ENCODE measurements around the gene GFER.
A peak's percentile ranks its signal among the peaks of the same experiment; 100 is the strongest.
"Not testable (repeated sequence)": the region's sequence is repeated elsewhere in the genome, so short reads cannot be mapped to it uniquely, and the experiment has no call there.

The GFER gene

DNA sequence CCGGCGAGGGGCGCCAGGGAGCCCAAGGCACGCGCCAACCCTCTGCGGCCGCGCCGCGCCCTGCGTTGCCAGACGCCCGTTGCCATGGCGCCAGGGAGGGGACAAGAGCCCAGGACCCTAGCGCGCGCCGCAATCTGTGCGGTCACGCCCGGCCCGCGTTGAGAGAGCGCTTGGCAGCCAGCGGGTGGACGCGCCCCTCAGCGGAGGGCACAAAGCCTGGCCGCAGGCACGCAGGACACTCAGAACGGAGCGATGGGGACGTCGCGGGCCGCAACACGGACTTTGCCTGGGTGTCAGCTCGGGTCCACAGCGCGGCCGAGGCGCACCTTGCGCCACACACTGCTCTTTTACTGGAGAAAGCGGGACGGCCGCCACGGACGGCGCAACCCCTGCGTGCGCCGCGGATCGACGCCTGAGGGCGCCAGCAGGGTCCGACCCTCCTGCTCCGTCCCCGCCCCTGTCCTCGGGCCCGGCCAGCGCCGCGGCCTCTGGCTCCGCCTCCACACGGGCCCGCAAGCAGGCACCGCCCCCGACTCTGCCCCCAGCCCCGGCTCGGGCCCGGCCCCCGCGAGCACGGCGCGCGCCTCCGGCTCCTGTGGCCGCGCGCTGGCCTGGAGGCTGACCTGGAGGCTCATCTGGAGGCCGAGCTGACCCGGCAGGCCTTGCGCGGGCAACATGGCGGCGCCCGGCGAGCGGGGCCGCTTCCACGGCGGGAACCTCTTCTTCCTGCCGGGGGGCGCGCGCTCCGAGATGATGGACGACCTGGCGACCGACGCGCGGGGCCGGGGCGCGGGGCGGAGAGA is at the start of gene GFER:
TSS of gene GFER (plus strand) at position 650 of the 803 bp plus-strand sequence. CDS start at position 676, 26 bp downstream.
- DNase-seq: peak; percentile 71

DNA sequence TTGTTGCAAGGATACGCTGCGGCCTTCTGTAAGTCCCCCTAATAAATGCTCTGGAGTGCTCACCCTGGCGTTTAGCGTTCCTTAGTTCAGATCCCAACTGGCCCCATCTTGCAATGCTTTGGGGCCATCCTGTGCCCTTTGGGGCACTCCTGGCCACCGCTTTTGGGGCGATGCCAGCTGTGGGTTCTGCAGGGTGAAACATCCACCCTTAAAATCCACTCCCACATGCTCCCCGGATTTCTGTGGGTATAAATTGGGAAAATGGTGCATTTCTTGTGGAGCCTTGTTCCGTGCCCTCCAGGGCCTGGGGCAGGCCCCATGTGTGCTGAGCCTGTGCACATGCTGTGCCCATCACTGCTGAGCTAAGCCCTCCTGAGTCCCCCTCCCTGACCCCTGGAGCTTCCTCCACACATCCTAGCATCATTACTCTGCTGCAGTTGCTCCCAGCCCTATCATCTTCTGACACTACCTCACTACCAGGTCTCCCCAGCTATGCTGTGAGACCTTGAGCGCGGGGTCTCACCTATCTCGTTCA is 47.0 kb upstream of the GFER start:
- DNase-seq: no peak

DNA sequence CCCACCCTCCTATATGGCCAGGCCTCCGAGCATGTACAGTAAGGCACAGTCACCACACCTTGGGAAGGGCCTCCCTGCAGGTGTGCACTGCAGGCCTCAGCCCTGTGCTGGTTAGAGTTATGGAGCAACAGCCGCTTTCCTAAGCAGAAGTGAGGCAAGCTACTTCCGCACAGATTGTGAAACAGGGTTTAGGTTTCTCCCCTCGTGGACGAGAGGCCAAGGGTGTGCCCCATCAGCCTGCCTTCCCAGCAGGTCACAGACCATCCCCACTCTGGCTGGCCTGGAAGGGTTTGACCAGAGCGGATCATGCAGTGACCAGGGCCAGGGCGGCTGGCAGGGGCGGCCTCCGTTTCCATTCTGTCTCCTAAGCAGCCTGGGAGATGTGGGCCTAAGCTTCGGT is 45.7 kb upstream of the GFER start:
- no peak for DNase-seq

DNA sequence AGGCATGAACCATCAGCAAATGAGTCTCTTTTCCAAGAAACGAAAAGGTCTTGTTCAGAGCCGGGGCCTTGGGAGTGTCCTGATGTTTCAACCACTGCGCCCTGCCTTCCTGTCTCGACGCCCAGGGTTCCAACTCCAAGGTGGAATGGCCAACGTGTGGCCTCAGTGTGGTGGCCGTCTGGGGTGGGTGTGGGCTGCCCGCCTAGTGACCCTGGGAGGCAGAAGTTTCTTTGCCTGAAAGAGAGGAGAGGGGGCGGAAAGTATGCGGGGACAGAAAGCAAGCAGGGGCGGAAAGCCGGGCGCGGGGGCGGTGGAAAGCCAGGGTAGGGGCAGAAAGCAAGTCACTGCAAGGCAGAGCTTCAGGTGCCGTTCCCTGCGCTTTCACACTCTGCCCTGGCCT is 45.1 kb upstream of the GFER start:
- no peak for DNase-seq

DNA sequence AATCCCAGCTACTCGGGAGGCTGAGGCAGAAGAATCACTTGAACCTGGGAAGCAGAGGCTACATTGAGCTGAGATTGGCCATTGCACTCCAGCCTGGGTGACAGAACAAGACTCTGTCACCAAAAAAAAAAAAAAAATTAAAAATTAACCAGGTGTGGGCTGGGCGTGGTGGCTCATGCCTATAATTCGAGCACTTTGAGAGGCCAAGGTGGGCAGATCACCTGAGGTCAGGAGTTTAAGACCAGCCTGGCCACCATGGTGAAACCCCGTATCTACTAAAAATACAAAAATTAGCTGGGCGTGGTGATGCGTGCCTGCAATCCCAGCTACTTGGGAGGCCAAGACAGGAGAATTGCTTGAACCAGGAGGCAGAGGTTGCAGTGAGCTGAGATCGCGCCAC is 44.2 kb upstream of the GFER start:
- DNase-seq: not testable (repeated sequence)

DNA sequence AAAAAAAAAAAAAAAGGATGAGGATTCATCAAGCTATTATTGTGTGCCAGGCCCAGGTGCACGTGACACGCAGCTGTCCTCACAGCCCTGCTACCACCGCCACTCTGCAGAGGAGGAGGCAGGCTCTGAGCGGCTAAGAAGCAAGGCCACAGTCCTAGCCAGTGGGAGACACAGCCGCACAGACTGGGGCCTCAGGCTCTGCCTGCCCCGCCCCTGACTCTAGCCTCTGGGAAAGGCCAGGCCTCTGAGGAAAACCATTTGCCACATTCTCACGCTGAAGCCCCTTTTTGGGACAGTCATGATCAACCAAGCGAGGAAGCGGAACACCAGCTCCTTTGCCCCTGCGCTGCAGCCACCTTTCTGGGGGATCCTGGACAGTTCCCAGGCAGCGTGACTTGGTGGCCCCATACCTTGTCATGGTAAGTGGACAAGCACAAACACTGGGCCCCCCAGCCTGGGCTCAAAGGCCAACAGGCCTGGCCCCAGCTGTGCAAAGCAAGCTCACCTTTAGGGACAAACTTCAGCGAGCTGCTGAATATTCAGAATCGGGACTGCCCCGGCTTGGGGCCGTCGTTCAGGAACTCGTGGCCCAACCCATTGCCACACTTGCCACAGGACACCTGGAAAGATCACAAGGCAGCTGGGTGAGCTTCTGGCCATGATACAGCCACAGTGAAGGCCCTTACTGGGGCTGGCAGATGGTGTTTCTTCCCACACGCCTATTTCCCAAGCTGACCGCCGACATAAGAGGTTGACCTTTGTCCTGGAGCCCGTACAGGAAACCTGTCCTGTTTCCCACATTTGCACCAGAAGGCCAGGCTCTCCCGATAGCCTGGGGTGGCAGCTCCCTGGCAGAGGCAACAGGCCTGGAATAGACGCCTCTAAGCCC is 43.5 kb upstream of the GFER start:
- DNase-seq: no peak

DNA sequence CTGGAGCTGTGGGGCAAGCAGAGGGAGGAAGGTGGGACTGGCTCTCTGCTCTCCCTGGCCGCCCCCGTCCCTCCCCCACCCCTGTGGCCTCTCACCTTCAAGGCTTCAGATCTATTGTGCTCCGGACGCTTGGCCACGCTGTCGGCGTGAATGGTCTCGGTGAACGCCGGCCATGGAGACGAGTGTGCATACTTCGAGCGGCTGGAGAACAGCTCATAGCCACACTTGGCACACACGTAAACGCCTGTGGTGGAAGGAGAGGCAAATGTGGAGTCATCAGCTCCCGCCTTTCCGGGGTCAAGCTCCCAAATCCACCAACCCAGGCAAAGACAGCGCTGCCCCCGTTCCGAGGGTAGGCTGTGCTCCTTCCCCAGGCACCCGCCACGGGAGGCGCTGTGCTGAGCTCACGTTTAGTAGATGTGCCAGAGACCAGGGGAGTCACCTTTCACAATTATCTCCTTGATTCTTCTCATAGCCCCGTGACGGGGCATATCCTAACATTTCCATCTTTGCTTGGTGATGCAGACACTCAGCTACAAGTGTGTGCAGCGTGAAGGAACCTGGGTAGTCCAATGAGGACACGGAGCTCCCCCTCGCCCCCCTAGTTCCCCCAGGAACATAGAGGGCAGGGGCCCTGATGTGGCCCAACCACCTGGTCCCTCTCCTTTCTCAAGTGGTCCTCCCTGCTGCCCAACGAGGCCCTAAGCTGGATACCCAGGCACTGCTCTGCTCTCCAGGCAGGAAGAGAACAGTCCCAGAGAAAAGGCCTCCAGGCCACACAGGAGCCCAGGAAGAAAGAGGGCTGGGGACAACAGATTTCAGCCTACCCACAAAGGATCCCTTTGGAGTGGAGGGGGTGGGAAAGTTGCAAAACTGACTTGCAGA is 42.6 kb upstream of the GFER start:
- DNase-seq: no peak

DNA sequence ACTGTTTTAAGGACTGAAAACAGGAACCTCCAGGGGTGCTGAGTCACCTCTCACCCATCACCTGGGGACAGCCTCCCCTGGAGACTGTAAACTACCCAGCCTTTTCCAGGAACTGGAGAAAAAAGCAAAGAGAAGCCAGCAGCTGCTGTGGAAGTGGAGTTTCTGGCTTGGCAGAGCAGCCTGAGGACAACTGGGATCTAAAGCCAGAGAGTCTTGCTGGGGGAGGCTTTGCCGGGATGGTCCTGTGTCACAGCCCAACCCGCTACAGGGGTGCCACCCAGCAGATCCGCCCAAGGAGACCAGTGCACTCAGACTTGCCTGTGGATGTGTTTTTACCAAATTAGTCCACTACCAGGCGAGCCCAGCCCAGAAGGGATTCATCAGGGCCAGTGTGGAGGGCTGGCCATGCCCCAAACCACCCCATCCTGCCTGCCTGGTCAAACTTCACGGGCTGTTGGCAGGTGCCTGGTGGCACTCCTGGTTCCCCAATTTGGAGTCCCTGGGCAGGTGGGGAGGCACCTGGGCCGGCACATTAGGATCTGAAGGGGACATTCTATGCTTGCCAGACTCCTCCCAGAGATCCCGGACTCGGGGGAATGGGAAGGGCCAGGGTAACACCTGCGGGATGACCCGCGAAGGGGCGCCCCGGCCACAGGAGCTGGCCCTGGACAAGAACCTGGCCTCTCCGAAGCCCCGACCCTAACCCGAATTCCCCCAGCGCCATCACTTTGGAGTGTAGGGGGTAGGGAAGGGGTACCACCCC is 41.8 kb upstream of the GFER start:
- no peak for DNase-seq

DNA sequence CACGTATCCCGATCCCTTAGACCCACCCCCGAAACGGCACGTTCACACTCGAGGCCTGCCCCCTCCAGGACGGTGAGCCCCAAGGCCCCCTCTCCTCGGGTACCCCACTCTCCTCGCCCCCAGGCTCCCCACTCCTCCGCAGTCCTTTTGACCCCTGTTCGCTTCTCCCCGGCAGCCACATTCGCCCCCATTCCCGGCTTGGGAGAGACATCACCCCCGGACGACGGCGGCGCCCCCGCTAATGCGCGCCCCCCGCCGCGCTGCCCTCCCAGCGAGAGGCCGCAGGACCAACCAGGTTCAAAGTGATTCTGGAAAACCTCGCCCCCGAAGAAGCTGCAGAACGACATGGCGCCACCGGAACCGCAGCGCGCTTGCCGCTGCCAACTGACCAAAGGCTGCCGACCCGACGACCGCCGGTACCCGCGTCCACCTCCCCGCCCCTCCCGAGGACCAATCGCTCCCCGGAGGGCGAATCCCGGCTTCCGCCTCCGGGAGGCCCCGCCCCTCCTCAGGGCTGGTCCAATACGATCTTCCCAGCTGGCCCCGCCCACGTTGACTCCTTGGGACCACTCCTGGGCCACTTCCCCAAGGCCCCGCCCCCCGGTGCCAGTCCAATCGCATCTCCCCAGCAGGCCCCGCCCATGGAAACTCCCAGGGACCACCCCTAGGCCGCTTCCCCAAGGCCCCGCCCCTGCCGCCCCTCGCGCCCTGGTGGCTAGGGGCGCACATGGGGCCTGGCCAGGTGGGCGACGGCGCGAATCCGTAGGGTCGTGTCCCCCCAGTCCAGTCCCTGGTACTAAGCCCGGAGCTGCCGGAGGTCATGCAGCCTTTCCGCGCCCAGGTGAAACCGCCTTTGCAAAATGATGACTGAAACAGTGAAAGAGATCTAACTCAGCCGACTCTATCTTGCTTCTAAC is 40.9 kb upstream of the GFER start, which contains the start of gene MSRB1:
TSS of gene MSRB1 (minus strand) at position 390 of the 917 bp plus-strand sequence. CDS start at position 347, 43 bp downstream.
- DNase-seq: peak; percentile 100

DNA sequence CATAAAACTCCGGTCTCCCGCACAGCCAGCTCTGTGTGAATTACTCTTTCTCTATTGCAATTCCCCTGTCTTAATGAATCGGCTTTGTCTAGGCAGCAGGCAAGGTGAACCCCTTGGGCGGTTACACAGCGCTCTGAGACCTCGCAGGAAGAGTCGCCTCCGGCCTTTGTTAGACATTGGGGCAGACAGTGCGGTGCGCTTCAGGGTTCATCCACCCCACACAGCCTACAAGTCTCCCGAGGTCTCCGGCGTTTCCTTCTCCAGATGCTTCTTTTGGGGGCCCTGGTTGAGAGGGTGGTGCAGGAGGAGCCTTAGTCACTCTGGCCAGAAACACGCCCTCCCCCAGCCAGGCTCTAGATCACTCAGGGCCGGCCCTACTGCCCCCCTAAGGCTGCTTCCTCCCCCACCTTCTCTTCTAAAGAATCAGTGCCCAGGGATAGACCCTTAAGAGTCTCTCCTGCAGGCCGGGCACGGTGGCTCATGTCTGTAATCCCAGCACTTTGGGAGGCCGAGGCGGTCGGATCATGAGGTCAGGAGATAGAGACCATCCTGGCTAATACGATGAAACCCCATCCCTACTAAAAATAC is 39.3 kb upstream of the GFER start:
- DNase-seq: no peak

DNA sequence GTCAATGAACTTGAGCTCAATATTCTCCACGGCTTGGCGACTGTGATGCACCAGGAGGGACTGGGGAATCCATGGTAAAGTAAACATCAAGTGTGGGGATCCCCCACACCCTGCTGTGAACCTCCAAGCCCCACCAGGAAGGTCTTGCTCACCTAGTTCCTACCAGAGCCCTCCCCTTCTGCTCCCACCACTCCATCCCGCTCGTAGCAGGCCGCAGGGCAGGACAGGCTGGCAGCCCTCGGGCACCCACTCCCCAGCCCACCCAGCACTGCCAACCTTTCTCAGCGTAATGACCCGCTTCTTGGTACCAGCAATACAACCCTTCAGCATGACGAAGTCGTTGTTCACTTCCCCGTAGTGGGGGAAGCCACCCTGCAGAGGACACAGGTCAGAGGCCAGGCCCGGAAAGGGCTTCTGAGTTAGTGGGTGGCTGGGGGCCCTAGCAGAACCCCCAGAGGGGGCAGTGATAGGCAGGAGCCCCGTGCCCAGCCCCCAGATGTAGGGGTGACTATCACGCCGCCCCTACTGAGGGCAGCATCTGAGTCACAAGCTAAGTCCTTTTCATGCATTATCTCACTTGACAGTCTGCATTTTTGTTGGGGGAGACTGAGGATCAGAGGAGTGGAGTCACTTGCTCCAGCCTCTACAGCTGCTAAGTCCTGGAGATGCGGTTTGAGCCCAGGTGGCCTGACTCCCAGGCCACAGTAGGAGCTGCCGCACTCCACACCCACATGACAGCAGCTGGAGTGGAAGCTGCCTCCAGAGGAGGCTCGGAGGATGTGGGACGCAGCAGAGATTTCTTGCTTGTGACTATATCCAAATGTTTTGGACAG is 38.2 kb upstream of the GFER start:
- no peak for DNase-seq

DNA sequence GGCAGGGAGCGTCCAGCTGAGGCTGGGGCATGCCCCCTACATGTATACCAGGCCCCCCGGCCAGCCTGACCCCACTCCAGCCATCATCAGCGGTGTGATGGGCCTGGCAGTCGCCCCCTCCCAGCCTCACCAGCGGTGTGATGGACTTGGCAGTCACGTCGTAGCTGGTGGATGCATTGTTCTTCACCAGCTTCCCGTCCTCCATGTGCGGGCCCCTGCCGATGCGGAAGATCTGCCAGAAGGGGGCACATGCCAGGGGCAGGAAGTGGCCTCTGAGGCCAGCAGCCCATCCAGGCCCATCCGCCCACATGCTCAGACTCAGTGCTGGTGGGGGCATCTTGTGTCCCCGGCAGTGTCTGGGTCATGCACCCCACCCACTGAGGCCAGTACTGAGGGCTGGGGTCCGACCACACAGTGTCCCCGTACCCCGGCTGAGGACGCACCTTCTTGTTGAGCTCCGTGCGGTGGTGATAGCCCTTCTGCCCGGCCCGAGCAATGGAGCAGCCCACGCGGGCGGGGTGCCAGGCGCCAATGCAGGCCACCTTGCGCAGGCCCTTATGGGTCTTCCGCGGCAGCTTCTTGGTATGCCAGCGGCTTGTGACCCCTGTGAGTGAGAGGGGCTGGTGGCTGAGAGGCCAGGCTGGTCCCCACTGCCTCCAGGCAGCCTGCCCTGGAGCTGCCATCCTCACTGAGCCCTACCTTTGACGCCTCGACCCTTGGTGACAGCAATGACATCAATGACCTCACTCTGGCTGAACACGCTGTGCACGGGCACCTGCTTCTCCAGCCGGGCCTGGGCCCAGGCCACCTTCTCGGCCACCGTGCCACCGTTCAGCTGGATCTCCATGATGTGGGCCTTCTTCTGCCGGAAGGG is 37.3 kb upstream of the GFER start:
- DNase-seq: no peak

DNA sequence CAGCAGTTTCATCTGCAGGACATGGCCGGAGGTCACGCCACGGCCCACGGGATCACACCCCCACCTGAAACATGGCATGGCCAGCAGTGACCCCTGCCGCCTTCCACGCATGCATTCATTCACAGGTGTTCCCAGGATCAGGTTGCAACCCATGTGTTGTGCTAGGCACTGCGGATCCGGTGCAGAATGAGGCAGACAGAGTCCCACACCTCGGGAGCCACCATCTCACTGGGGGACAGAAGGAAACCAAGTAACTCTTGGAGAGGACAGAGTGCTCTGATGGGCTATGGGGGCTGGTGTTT is 36.7 kb upstream of the GFER start:
- DNase-seq: no peak

DNA sequence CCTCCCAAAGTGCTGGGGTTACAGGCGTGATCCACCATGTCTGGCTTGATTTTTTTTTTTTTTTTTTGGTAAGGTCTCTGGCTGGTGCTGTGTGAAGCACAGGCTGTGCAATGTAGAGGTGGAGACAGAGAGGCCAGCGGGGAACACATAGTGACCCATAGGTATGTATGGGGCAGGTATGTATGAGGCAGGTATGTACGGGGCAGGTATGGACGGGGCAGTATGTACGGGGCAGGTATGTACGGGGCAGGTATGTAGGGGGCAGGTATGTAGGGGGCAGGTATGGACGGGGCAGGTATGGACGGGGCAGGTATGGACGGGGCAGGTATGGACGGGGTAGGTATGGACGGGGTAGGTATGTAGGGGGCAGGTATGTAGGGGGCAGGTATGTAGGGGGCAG is 34.5 kb upstream of the GFER start:
- no peak for DNase-seq

DNA sequence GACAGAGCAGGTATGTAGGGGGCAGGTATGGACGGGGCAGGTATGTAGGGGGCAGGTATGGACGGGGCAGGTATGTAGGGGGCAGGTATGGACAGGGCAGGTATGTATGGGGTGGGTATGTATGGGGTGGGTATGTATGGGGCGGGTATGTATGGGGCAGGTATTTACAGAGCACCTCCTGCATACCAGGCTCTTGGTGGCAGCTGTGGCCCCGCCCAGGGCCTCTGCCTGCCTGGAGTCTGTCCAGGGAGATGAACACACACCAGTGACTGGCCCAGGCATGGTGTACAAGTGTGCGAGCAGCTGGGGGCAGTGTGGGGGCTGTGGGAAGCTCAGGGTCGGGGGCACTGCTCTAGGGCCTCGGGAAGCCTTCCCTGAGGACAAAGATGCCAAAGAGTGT is 33.9 kb upstream of the GFER start:
- DNase-seq: no peak

DNA sequence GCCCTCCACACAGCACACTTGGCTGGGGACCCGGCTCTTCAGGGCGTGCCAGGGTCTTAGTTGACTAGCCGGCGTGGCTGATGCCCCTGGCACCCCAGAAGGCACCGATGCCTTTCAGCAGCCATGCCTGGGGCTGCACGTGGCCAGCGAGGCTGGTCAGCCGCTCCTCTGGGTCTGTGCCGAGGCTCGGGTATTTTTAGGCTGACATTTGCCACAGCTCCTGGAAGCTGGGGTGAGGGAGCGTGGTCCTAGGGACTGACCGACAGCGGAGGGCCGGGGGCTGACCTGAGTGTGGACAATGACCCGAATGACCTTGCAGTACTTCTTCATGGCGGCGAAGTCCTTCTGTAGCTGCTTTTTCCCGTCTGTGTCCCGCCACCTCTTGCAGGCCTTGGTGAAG is 33.4 kb upstream of the GFER start:
- no peak for DNase-seq

DNA sequence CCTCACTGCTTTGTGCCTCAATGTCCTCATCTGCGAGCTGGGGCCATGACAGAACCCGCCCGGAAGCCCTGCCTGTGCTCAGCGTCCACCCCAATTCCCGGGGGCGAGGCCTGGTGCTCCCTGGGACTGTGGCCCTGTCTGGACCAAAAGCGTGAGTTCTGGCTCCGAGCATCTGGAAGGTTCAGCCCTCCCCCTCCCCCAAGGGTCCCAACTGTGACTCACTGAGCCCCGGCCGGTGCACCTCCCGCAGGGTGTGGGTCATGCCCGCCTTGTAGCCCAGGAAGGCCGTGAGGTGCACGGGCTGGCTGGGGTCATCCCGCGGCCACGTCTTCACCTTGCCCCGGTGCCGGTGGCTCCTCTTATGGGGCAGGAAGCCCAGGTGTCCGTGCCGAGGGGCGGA is 30.3 kb upstream of the GFER start:
- no peak for DNase-seq

DNA sequence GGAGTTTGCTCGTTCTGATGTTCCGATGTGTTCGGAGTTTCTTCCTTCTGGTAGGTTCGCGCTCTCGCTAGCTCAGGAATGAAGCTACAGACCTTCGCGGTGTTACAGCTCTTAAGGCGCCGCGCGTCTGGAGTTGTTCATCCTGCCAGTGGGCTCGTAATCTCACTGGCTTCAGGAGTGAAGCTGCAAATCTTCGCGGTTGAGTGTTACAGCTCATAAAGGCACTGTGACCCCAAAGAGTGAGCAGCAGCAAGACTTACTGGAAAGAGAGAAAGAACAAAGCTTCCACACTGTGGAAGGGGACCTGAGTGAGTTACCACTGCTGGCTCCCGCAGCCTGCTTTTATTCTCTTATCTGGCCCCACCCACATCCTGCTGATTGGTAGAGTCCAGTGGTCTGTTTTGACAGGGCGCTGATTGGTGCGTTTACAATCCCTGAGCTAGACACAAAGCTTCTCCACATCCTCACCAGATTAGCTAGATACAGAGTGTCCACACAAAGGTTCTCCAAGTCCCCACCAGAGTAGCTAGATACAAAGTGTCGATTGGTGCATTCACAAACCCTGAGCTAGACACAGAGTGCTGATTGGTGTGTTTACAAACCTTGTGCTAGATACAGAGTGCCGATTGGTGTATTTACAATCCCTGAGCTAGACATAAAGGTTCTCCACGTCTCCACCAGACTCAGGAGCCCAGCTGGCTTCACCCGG is 26.4 kb upstream of the GFER start:
- not testable (repeated sequence) for DNase-seq
